Measurements from ENCODE around the gene TMEM120B.

The TMEM120B gene

GRCh38 chr12:121779422-121779895 is 66.9 kb downstream of the TMEM120B start:
- POLR2A ChIA-PET, result interaction anchor here (1.4 kb wide), 1 partner anchor 109 kb away, joined by 3 read pairs; the partner anchor contains the start of gene PSMD9

GRCh38 chr12:121780429-121780828 is 67.9 kb downstream of the TMEM120B start:
- ChIA-PET CTCF (interaction anchor here (0.5 to 15.2 kb wide), 4 partner anchors 14 to 342 kb away, joined by 4 to 238 read pairs (median 8); partner anchors contain the start of gene RHOF), POLR2A (interaction anchor here (1.4 kb wide), 1 partner anchor 108 kb away, joined by 3 read pairs; the partner anchor contains the start of gene PSMD9)
- no peak overlapping the region for H3K4me3 ChIP-seq (ENCODE audit: low read depth, low read length)
- H3K36me3 ChIP-seq (ENCODE audit: control insufficient read depth in 2 of 2, insufficient read depth in 1 of 2, low read length in 2 of 2), result peaks cover 0 to 3% of the 10 kb centered on the region in 2 experiments; a peak in 1 of 3 replicates
- no peak overlapping the region for H3K27ac ChIP-seq (ENCODE audit: extremely low read depth, low read depth, low read length)
- H3K4me1 ChIP-seq (ENCODE audit: control insufficient read depth, insufficient read depth, low read length), result no peaks in the 10 kb centered on the region
- TF ChIP-seq ZNF768 (tag by site-specific recombination; IDR thresholded peaks at IDR 0.05) (peak; percentile 82; the same call in 1 of the 2 replicates), ZNF513 (tag by site-specific recombination; IDR thresholded peaks at IDR 0.05) (no peak)
- H3K9me3 ChIP-seq (ENCODE audit: control insufficient read depth, insufficient read depth, low read depth, low read length), result no peaks in the 10 kb centered on the region

More at GRCh38 chr12:121779422-121779895, 66.9 kb downstream of the TMEM120B start:
- no peak overlapping the region for H3K27ac ChIP-seq (ENCODE audit: extremely low read depth, low read depth, low read length)
- H3K9me3 ChIP-seq (ENCODE audit: control insufficient read depth, insufficient read depth, low read depth, low read length), result no peaks in the 10 kb centered on the region
- no peaks in the 10 kb centered on the region for H3K4me1 ChIP-seq (ENCODE audit: control insufficient read depth, insufficient read depth, low read length)
- H3K36me3 ChIP-seq (ENCODE audit: control insufficient read depth in 2 of 2, insufficient read depth in 1 of 2, low read length in 2 of 2), result peaks cover 0 to 3% of the 10 kb centered on the region in 2 experiments; a peak in 1 of 3 replicates
- H3K4me3 ChIP-seq (ENCODE audit: low read depth, low read length), result no peak overlapping the region
- TF ChIP-seq ZNF132 (tag by site-specific recombination; IDR thresholded peaks at IDR 0.05; ENCODE audit: borderline replicate concordance) (no peak), ZNF302 (tag by site-specific recombination; IDR thresholded peaks at IDR 0.05; ENCODE audit: low read depth) (no peak), IKZF3 (tag by site-specific recombination; IDR thresholded peaks at IDR 0.05) (no peak), EGR2 (tag by site-specific recombination; IDR thresholded peaks at IDR 0.05; ENCODE audit: low read depth) (no peak)
- CTCF ChIA-PET, result interaction anchor here (1.5 to 15.2 kb wide), 3 partner anchors 15 to 108 kb away, joined by 3 to 238 read pairs (median 12); partner anchors contain the start of gene RHOF

GRCh38 chr12:121781484-121781997 is 69.0 kb downstream of the TMEM120B start:
- no peaks in the 10 kb centered on the region for H3K9me3 ChIP-seq (ENCODE audit: control insufficient read depth, insufficient read depth, low read depth, low read length)
- CTCF ChIA-PET, result interaction anchor here (0.7 to 15.2 kb wide), 5 partner anchors 9 to 163 kb away, joined by 3 to 238 read pairs (median 12); partner anchors contain the start of gene RHOF
- no peaks in the 10 kb centered on the region for H3K4me1 ChIP-seq (ENCODE audit: control insufficient read depth, insufficient read depth, low read length)
- H3K36me3 ChIP-seq (ENCODE audit: control insufficient read depth in 2 of 2, insufficient read depth in 1 of 2, low read length in 2 of 2), result peaks cover 0 to 3% of the 10 kb centered on the region in 2 experiments; a peak in 1 of 3 replicates
- H3K4me3 ChIP-seq (ENCODE audit: low read depth, low read length), result no peak overlapping the region
- TF ChIP-seq ZNF174 (tag by site-specific recombination; IDR thresholded peaks at IDR 0.05) (no peak), PATZ1 (tag by site-specific recombination; IDR thresholded peaks at IDR 0.05) (peak; percentile 60), TCF7L2 (IDR thresholded peaks at IDR 0.05; ENCODE audit: borderline replicate concordance, low read depth, low read length) (no peak), ZBTB17 (tag by site-specific recombination; IDR thresholded peaks at IDR 0.05) (peak; percentile 52; the same call in 1 of the 2 replicates), HOXC10 (CRISPR knock-in tag; IDR thresholded peaks at IDR 0.05) (no peak), ZNF664 (tag by site-specific recombination; IDR thresholded peaks at IDR 0.05) (no peak), GLIS1 (tag by site-specific recombination; IDR thresholded peaks at IDR 0.05) (0 out of 2 replicates have a peak, but pooled peaks have one; percentile 8), ZNF449 (tag by site-specific recombination; IDR thresholded peaks at IDR 0.05) (no peak), ZNF624 (tag by site-specific recombination; IDR thresholded peaks at IDR 0.05) (no peak), ZNF341 (tag by site-specific recombination; IDR thresholded peaks at IDR 0.05; ENCODE audit: low read depth) (peak; percentile 99)
- POLR2A ChIA-PET, result interaction anchor here (0.7 to 1.2 kb wide), 2 partner anchors 12 to 22 kb away, joined by 3 to 6 read pairs; partner anchors contain the start of gene RHOF
- H3K27ac ChIP-seq (ENCODE audit: extremely low read depth, low read depth, low read length), result no peak overlapping the region

Data from HEK293 (cell line).